ENCODE measurements around the gene EFTUD2.

EFTUD2 gene

GRCh38 chr17:44867841-44868240 is 31.4 kb downstream of the EFTUD2 start:
- TF ChIP-seq, protein P1, sequence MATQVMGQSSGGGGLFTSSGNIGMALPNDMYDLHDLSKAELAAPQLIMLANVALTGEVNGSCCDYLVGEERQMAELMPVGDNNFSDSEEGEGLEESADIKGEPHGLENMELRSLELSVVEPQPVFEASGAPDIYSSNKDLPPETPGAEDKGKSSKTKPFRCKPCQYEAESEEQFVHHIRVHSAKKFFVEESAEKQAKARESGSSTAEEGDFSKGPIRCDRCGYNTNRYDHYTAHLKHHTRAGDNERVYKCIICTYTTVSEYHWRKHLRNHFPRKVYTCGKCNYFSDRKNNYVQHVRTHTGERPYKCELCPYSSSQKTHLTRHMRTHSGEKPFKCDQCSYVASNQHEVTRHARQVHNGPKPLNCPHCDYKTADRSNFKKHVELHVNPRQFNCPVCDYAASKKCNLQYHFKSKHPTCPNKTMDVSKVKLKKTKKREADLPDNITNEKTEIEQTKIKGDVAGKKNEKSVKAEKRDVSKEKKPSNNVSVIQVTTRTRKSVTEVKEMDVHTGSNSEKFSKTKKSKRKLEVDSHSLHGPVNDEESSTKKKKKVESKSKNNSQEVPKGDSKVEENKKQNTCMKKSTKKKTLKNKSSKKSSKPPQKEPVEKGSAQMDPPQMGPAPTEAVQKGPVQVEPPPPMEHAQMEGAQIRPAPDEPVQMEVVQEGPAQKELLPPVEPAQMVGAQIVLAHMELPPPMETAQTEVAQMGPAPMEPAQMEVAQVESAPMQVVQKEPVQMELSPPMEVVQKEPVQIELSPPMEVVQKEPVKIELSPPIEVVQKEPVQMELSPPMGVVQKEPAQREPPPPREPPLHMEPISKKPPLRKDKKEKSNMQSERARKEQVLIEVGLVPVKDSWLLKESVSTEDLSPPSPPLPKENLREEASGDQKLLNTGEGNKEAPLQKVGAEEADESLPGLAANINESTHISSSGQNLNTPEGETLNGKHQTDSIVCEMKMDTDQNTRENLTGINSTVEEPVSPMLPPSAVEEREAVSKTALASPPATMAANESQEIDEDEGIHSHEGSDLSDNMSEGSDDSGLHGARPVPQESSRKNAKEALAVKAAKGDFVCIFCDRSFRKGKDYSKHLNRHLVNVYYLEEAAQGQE (IDR thresholded peaks at IDR 0.05; ENCODE audit: low read depth) = no peak
- TF ChIP-seq USF1 (IDR thresholded peaks at IDR 0.05) (no peak), YY1 (IDR thresholded peaks at IDR 0.05; ENCODE audit: low read depth) (no peak), ZBTB7A (IDR thresholded peaks at IDR 0.05; ENCODE audit: low read depth) (no peak), NFIC (IDR thresholded peaks at IDR 0.05) (no peak), TAF1 (IDR thresholded peaks at IDR 0.05; ENCODE audit: low read depth) (no peak), CREB1 (IDR thresholded peaks at IDR 0.05; ENCODE audit: low read depth) (no peak), RAD21 (IDR thresholded peaks at IDR 0.05; ENCODE audit: low read depth) (no peak), FOXM1 (IDR thresholded peaks at IDR 0.05; ENCODE audit: borderline replicate concordance, low read depth) (no peak), EGR1 (IDR thresholded peaks at IDR 0.05) (no peak), TEAD4 (IDR thresholded peaks at IDR 0.05) (no peak), EP300 (IDR thresholded peaks at IDR 0.05; ENCODE audit: borderline replicate concordance) (no peak), CEBPB (IDR thresholded peaks at IDR 0.05) (no peak), TCF12 (IDR thresholded peaks at IDR 0.05; ENCODE audit: low read depth) (no peak)
- TF ChIP-seq, protein P2, sequence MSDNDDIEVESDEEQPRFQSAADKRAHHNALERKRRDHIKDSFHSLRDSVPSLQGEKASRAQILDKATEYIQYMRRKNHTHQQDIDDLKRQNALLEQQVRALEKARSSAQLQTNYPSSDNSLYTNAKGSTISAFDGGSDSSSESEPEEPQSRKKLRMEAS (IDR thresholded peaks at IDR 0.05) = no peak

GRCh38 chr17:44865931-44866330 is 33.3 kb downstream of the EFTUD2 start:
- TF ChIP-seq EGR1 (IDR thresholded peaks at IDR 0.05) (no peak), CEBPB (IDR thresholded peaks at IDR 0.05) (no peak), YY1 (IDR thresholded peaks at IDR 0.05; ENCODE audit: low read depth) (no peak), FOXM1 (IDR thresholded peaks at IDR 0.05; ENCODE audit: borderline replicate concordance, low read depth) (no peak), RAD21 (IDR thresholded peaks at IDR 0.05; ENCODE audit: low read depth) (no peak), TEAD4 (IDR thresholded peaks at IDR 0.05) (no peak), NFIC (IDR thresholded peaks at IDR 0.05) (no peak), TCF12 (IDR thresholded peaks at IDR 0.05; ENCODE audit: low read depth) (no peak), CREB1 (IDR thresholded peaks at IDR 0.05; ENCODE audit: low read depth) (no peak), USF1 (IDR thresholded peaks at IDR 0.05) (no peak), TAF1 (IDR thresholded peaks at IDR 0.05; ENCODE audit: low read depth) (no peak), ZBTB7A (IDR thresholded peaks at IDR 0.05; ENCODE audit: low read depth) (no peak), EP300 (IDR thresholded peaks at IDR 0.05; ENCODE audit: borderline replicate concordance) (no peak)
- TF ChIP-seq, protein P2 (IDR thresholded peaks at IDR 0.05) = no peak
- TF ChIP-seq, protein P1 (IDR thresholded peaks at IDR 0.05; ENCODE audit: low read depth) = no peak

GRCh38 chr17:44865231-44865660 is 34.0 kb downstream of the EFTUD2 start:
- TF ChIP-seq, protein P2 (IDR thresholded peaks at IDR 0.05) = no peak
- TF ChIP-seq RAD21 (IDR thresholded peaks at IDR 0.05; ENCODE audit: low read depth) = peak; percentile 47
- no peak for TF ChIP-seq NFIC (IDR thresholded peaks at IDR 0.05)
- TF ChIP-seq, protein P1 (IDR thresholded peaks at IDR 0.05; ENCODE audit: low read depth) = no peak
- no peak for TF ChIP-seq TCF12 (IDR thresholded peaks at IDR 0.05; ENCODE audit: low read depth)

- TF ChIP-seq, protein P1 (IDR thresholded peaks at IDR 0.05; ENCODE audit: low read depth) = no peak
- TF ChIP-seq CEBPB (IDR thresholded peaks at IDR 0.05) = no peak
- TF ChIP-seq, protein P2 (IDR thresholded peaks at IDR 0.05) = no peak
- TF ChIP-seq FOXM1 (IDR thresholded peaks at IDR 0.05; ENCODE audit: borderline replicate concordance, low read depth) = no peak
- TF ChIP-seq USF1 (IDR thresholded peaks at IDR 0.05) = no peak
- TF ChIP-seq TAF1 (IDR thresholded peaks at IDR 0.05; ENCODE audit: low read depth) = no peak
- no peak for TF ChIP-seq EGR1 (IDR thresholded peaks at IDR 0.05)
- no peak for TF ChIP-seq EP300 (IDR thresholded peaks at IDR 0.05; ENCODE audit: borderline replicate concordance)
- TF ChIP-seq TEAD4 (IDR thresholded peaks at IDR 0.05) = no peak
- no peak for TF ChIP-seq NFIC (IDR thresholded peaks at IDR 0.05)
- no peak for TF ChIP-seq TCF12 (IDR thresholded peaks at IDR 0.05; ENCODE audit: low read depth)
- TF ChIP-seq ZBTB7A (IDR thresholded peaks at IDR 0.05; ENCODE audit: low read depth) = no peak
- no peak for TF ChIP-seq RAD21 (IDR thresholded peaks at IDR 0.05; ENCODE audit: low read depth)
- no peak for TF ChIP-seq CREB1 (IDR thresholded peaks at IDR 0.05; ENCODE audit: low read depth)
- no peak for TF ChIP-seq YY1 (IDR thresholded peaks at IDR 0.05; ENCODE audit: low read depth)
These were observed 34.4 kb downstream of the EFTUD2 start for GRCh38 chr17:44864831-44865230.

Data from Ishikawa (cell line).